SU-DHL-6 (cell line): ENCODE results near the gene ENOX1.

Experiments
- H2AFZ ChIP-seq: fragments of 200-600 bp; sonication (generic); 2 replicates; pipeline ENCODE4 v1.6.1; 2014; ENCODE audit warnings: low read depth, mild to moderate bottlenecking, moderate library complexity, mixed read lengths, antibody characterized with exemption, low read length; ENCODE audit not compliant: severe bottlenecking
- H3F3A ChIP-seq: fragments of 200-600 bp; shearing (Covaris generic); 2 replicates; pipeline ENCODE4 v1.6.0; 2016; ENCODE audit warnings: antibody characterized with exemption, mild to moderate bottlenecking; ENCODE audit not compliant: insufficient read depth
- H3K27ac ChIP-seq: fragments of 200-600 bp; sonication (generic); 2 replicates; pipeline ENCODE4 v1.5.1; 2016; ENCODE audit warnings: low read depth, mild to moderate bottlenecking, low read length, moderate library complexity, mixed read lengths
- H3K27me3 ChIP-seq: fragments of 200-600 bp; sonication (generic), shearing (Covaris generic); 2 replicates; pipeline ENCODE4 v1.6.0; 2014; ENCODE audit warnings: mild to moderate bottlenecking, low read length
- H3K36me3 ChIP-seq: fragments of 200-600 bp; sonication (generic); 2 replicates; pipeline ENCODE4 v1.6.1; 2014; ENCODE audit warnings: mild to moderate bottlenecking, low read length, mixed read lengths
- H3K4me2 ChIP-seq: fragments of 300-600, 200-600 bp; shearing (Covaris generic), sonication (generic); 2 replicates; pipeline ENCODE4 v1.6.0; 2014; ENCODE audit warnings: low read length, low read depth, mild to moderate bottlenecking; ENCODE audit not compliant: poor library complexity, severe bottlenecking
- H3K4me3 ChIP-seq: fragments of 200-600 bp; sonication (generic); 2 replicates; pipeline ENCODE4 v1.5.1; 2014; ENCODE audit warnings: antibody characterized with exemption, low read length, mild to moderate bottlenecking, mixed read lengths; ENCODE audit not compliant: insufficient read depth, poor library complexity, severe bottlenecking
- H3K79me2 ChIP-seq: fragments of 200-600 bp; sonication (generic); 2 replicates; pipeline ENCODE4 v1.6.1; 2014; ENCODE audit warnings: mild to moderate bottlenecking, low read length, moderate library complexity; ENCODE audit not compliant: insufficient read depth
- H3K9ac ChIP-seq: fragments of 200-600 bp; sonication (generic); 2 replicates; pipeline ENCODE4 v1.7.0; 2014; ENCODE audit warnings: mild to moderate bottlenecking, low read length
- H3K9me2 ChIP-seq: fragments of 200-600 bp; sonication (generic); replicated peaks from 2 replicates; pipeline ENCODE4 v1.6.1; 2014; ENCODE audit warnings: low read length; ENCODE audit not compliant: insufficient read depth
- H3K9me3 ChIP-seq: fragments of 200-600 bp; sonication (generic); 2 replicates; pipeline ENCODE4 v1.6.1; 2014; ENCODE audit warnings: low read length, mixed read lengths; ENCODE audit not compliant: insufficient read depth
- H4K20me1 ChIP-seq: fragments of 200-600 bp; sonication (generic); 2 replicates; pipeline ENCODE4 v1.6.1; 2014; ENCODE audit warnings: low read depth, mild to moderate bottlenecking, antibody characterized with exemption, low read length, moderate library complexity, mixed read lengths
- CTCF ChIP-seq: fragments of 200-600 bp; sonication (generic); IDR thresholded peaks from one replicate; pipeline ENCODE4 v1.5.1; 2017; ENCODE audit warnings: antibody characterized with exemption, mild to moderate bottlenecking, low read length, moderate library complexity; ENCODE audit not compliant: insufficient read depth, poor library complexity, severe bottlenecking
- EZH2phosphoT487 ChIP-seq: fragments of 200-600 bp; sonication (generic), shearing (Covaris generic); conservative IDR thresholded peaks from 2 replicates; pipeline ENCODE4 v1.6.1; 2018; ENCODE audit warnings: mild to moderate bottlenecking, antibody characterized with exemption, low read length, moderate library complexity, mixed read lengths

The ENOX1 gene

DNA sequence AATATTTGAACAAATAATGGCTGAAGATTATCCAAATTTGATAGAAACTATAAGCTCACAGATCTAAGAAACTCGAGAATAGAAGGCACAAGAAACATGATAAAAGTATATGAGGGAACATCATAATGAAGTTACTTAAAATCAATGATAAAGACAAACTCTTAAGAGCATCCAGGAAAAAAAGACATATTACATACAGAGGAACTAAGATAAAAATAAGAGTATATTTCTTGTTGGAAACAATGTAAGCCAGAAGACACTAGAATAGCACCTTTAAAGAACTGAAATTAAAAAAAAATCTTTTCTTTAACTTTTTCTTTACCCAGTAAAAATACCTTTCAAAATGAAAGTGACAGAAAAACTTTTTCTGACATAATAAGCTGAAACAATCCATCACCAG is 407.0 kb downstream of the ENOX1 start:
- no peak overlapping the region for H3K4me3 ChIP-seq

DNA sequence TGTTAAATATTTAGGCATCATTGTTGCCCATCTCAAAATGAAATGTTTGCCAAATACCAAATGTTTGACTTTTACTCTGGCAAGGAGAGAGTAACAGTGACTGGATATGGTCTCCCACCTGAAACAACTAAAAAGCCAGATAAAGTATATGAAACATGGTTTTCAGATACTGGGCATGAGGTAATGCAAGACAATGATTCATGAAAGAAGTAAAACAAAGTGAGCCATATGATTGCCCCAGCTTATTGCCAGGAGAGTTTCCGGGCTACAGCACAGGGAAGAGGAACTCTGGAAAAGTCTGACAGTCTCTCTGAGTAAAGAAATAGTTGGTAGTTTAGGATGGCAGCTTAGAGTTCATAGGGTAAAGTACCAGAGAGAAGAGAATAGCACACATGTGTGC is 408.8 kb downstream of the ENOX1 start:
- no peaks in the 10 kb centered on the region for H3F3A ChIP-seq
- H3K4me2 ChIP-seq: no peak overlapping the region
- H3K27me3 ChIP-seq: no peaks in the 10 kb centered on the region
- no peak overlapping the region for H2AFZ ChIP-seq
- H3K27ac ChIP-seq: no peak overlapping the region
- no peaks in the 10 kb centered on the region for H3K36me3 ChIP-seq
- H4K20me1 ChIP-seq: no peaks in the 10 kb centered on the region
- H3K9me3 ChIP-seq: no peaks in the 10 kb centered on the region
- TF ChIP-seq EZH2phosphoT487 (no peak), CTCF (no peak)
- H3K9ac ChIP-seq: no peak overlapping the region
- H3K9me2 ChIP-seq: no peaks in the 10 kb centered on the region
- H3K79me2 ChIP-seq: no peaks in the 10 kb centered on the region
- H3K4me3 ChIP-seq: no peak overlapping the region

More for the DNA sequence above, 407.0 kb downstream of the ENOX1 start:
- Histone ChIP-seq H3K9ac (no peak overlapping the region), H3K36me3 (no peaks in the 10 kb centered on the region), H3K79me2 (no peaks in the 10 kb centered on the region), H3K9me3 (no peaks in the 10 kb centered on the region), H3F3A (no peaks in the 10 kb centered on the region), H3K27ac (no peak overlapping the region), H3K27me3 (no peaks in the 10 kb centered on the region), H3K4me2 (no peak overlapping the region), H4K20me1 (no peaks in the 10 kb centered on the region), H3K9me2 (no peaks in the 10 kb centered on the region), H2AFZ (no peak overlapping the region)
- TF ChIP-seq EZH2phosphoT487 (no peak), CTCF (no peak)

- no peak overlapping the region for H2AFZ ChIP-seq
- H3K36me3 ChIP-seq: no peaks in the 10 kb centered on the region
- no peaks in the 10 kb centered on the region for H4K20me1 ChIP-seq
- no peak overlapping the region for H3K4me2 ChIP-seq
- H3F3A ChIP-seq: no peaks in the 10 kb centered on the region
- H3K9me3 ChIP-seq: no peaks in the 10 kb centered on the region
- H3K4me3 ChIP-seq: no peak overlapping the region
- no peaks in the 10 kb centered on the region for H3K79me2 ChIP-seq
- TF ChIP-seq CTCF (no peak), EZH2phosphoT487 (no peak)
- no peak overlapping the region for H3K9ac ChIP-seq
- H3K27ac ChIP-seq: no peak overlapping the region
- H3K9me2 ChIP-seq: no peaks in the 10 kb centered on the region
- no peaks in the 10 kb centered on the region for H3K27me3 ChIP-seq
Measured at GRCh38 chr13:43377149-43377548, 409.6 kb downstream of the ENOX1 start.

- TF ChIP-seq CTCF: no peak
- no peaks in the 10 kb centered on the region for H3K9me2 ChIP-seq
- no peaks in the 10 kb centered on the region for H3K9me3 ChIP-seq
- no peaks in the 10 kb centered on the region for H3F3A ChIP-seq
- H3K36me3 ChIP-seq: no peaks in the 10 kb centered on the region
- no peak overlapping the region for H3K9ac ChIP-seq
- H2AFZ ChIP-seq: no peak overlapping the region
- H3K4me3 ChIP-seq: no peak overlapping the region
- H3K4me2 ChIP-seq: no peak overlapping the region
- H3K79me2 ChIP-seq: no peaks in the 10 kb centered on the region
- no peaks in the 10 kb centered on the region for H4K20me1 ChIP-seq
- no peaks in the 10 kb centered on the region for H3K27me3 ChIP-seq
- H3K27ac ChIP-seq: no peak overlapping the region
Measured at GRCh38 chr13:43376596-43376995, 410.2 kb downstream of the ENOX1 start.
